ENCODE results near the gene FAM9C. TPM values are rescaled to one million over a fixed set of nuclear protein-coding genes. Genes with fewer than 3 reads are reported as not detected.

FAM9C gene
- total and polyA plus RNA-seq, 2 donors (not counting 1 experiment from before 2014, with no cell fraction given), result not detected

DNA sequence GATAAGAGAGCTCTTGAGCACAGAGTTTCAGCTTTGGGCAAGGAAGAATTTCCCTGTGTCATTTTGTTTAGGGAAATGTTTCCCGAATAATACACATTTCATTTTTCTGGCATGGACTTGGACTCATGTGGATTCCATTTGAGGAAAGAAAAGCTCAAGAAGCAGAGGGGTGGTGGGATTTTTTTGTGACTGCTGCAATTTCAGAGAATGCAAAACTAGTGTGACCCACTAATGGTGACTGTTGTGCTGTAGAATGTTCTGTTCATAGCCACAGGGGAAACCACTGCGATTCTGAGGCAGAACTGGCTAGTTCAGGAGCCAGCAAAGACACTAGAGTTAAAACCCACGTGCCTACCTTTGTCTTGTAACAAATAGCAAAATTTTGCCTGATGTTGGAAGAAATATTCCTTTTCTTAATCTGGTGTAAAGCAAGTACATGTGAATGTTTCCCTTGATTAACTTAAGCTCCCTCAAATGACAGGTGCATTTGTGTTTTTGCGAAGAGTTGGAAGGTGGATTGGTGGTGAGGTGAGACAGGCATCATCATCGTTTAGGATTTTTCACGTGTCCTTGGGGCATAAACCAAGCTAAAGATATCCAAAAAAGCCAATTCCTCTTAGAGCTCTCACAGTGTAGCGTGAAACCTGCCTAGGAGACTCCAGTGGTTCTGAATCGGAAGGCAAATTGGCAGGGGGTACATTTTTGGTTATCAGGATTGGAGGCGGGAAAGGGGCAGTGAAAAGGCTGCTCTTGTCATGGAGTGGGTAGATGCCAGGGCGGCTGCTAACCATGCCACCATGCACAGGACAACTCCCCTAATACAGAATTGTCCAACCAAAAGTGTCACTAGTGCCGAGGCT is 38.0 kb upstream of the FAM9C start:
- Histone ChIP-seq H3K4me2 (replicated peaks; ENCODE audit: low read depth, low read length, poor library complexity, severe bottlenecking) (peak overlapping the region; percentile 55), H3K79me2 (ENCODE audit: control insufficient read depth, insufficient read depth, low read length) (peaks cover 8% of the 10 kb centered on the region), H3K9me3 (ENCODE audit: control extremely low read depth in 1 of 3, control insufficient read depth in 2 of 3, insufficient read depth in 1 of 3, low read length in 2 of 3) (no peaks in the 10 kb centered on the region), H3K4me3 (ENCODE audit: control extremely low read depth in 1 of 5, extremely low read depth in 1 of 5, insufficient read depth in 1 of 5, low read depth in 2 of 5, low read length in 4 of 5) (peak overlapping the region in 2 of 5 experiments; percentile 9 to 29), H3K27ac (ENCODE audit: low read length in 2 of 2) (peak overlapping the region; percentile 98), H3K36me3 (replicated peaks in 1 of 2; ENCODE audit: control extremely low read depth in 1 of 2, control insufficient read depth in 1 of 2, extremely low read depth in 1 of 2, insufficient read depth in 2 of 2, low read length in 1 of 2) (no peaks in the 10 kb centered on the region), H4K20me1 (ENCODE audit: control insufficient read depth, insufficient read depth, low read length, poor library complexity, severe bottlenecking) (no peaks in the 10 kb centered on the region), H3K4me1 (ENCODE audit: control insufficient read depth in 2 of 2, insufficient read depth in 2 of 2, low read length in 2 of 2) (peaks cover 96 to 97% of the 10 kb centered on the region in 2 donors), H3K9ac (ENCODE audit: low read length) (no peak overlapping the region), H2AFZ (ENCODE audit: insufficient read depth, low read depth, low read length, poor library complexity, severe bottlenecking) (peak overlapping the region; percentile 23), H3K27me3 (replicated peaks in 1 of 4; ENCODE audit: control extremely low read depth in 1 of 4, control insufficient read depth in 3 of 4, insufficient read depth in 4 of 4, low read length in 3 of 4) (no peaks in the 10 kb centered on the region)
- ATAC-seq (ENCODE audit: low read depth) (no peak), DNase-seq (peak; percentile 18)
- Mint-ChIP-seq H3K4me3 (peak overlapping the region; percentile 68), H3K27ac (peak overlapping the region; percentile 95), H3K9me3 (ENCODE audit: insufficient read depth) (no peaks in the 10 kb centered on the region), H3K27me3 (no peaks in the 10 kb centered on the region), H3K4me1 (peaks cover 84% of the 10 kb centered on the region)
- intact Hi-C loops (cut with micrococcal nuclease), result no loop called here
- 86% methylated on average over 1 of the region's 11 CpGs for WGBS (ENCODE audit: insufficient coverage)
- TF ChIP-seq, protein P1, sequence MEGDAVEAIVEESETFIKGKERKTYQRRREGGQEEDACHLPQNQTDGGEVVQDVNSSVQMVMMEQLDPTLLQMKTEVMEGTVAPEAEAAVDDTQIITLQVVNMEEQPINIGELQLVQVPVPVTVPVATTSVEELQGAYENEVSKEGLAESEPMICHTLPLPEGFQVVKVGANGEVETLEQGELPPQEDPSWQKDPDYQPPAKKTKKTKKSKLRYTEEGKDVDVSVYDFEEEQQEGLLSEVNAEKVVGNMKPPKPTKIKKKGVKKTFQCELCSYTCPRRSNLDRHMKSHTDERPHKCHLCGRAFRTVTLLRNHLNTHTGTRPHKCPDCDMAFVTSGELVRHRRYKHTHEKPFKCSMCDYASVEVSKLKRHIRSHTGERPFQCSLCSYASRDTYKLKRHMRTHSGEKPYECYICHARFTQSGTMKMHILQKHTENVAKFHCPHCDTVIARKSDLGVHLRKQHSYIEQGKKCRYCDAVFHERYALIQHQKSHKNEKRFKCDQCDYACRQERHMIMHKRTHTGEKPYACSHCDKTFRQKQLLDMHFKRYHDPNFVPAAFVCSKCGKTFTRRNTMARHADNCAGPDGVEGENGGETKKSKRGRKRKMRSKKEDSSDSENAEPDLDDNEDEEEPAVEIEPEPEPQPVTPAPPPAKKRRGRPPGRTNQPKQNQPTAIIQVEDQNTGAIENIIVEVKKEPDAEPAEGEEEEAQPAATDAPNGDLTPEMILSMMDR (IDR thresholded peaks at IDR 0.05), result no peak
- no peak for TF ChIP-seq EZH2 (IDR thresholded peaks at IDR 0.05; ENCODE audit: borderline replicate concordance, insufficient read depth, low read depth, low read length, poor library complexity, severe bottlenecking)
- ChIA-PET CTCF (interaction anchor here (0.7 to 2.7 kb wide), 14 partner anchors 9 to 406 kb away, joined by 3 to 10 read pairs (median 4); no protein-coding TSS in a partner anchor), POLR2A (interaction anchor here (0.7 to 2.2 kb wide), 7 partner anchors 69 to 659 kb away, joined by 3 to 9 read pairs (median 4); partner anchors contain the start of gene TMSB4X)

All from B cell (primary cell).